GM12801 (cell line): Measurements from ENCODE around the gene GADD45A.

Experiments used
- TF ChIP-seq, protein P1 (sequence below): IDR thresholded peaks from one replicate; pipeline ENCODE4 v1.5.1; 2011; ENCODE audit warnings: control low read depth; ENCODE audit not compliant: insufficient read length; ENCODE audit errors: extremely low read depth

The GADD45A gene

DNA sequence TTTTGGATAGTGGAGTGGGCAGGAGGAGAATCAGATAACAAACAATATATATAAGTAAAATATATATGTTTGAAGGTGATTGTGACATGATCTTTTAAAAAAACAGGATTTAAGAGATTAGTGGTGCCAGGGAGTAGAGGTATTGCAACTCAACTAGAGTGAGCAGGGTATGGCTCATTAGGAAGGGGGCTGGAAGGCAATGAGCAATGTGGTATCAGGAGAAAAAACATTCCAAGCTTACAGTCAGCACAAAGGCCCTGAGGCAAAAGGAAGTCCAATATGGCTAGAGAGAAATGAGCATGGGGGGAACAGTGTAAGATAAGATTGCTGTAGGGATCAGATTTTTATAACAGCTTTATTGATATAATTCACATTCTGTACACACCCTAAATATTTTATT, 5.3 kb upstream of the GADD45A start:
- TF ChIP-seq, protein P1, sequence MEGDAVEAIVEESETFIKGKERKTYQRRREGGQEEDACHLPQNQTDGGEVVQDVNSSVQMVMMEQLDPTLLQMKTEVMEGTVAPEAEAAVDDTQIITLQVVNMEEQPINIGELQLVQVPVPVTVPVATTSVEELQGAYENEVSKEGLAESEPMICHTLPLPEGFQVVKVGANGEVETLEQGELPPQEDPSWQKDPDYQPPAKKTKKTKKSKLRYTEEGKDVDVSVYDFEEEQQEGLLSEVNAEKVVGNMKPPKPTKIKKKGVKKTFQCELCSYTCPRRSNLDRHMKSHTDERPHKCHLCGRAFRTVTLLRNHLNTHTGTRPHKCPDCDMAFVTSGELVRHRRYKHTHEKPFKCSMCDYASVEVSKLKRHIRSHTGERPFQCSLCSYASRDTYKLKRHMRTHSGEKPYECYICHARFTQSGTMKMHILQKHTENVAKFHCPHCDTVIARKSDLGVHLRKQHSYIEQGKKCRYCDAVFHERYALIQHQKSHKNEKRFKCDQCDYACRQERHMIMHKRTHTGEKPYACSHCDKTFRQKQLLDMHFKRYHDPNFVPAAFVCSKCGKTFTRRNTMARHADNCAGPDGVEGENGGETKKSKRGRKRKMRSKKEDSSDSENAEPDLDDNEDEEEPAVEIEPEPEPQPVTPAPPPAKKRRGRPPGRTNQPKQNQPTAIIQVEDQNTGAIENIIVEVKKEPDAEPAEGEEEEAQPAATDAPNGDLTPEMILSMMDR = no peak

- TF ChIP-seq, protein P1 = no peak
These were observed 4.5 kb upstream of the GADD45A start for GRCh38 chr1:67680486-67680885.

DNA sequence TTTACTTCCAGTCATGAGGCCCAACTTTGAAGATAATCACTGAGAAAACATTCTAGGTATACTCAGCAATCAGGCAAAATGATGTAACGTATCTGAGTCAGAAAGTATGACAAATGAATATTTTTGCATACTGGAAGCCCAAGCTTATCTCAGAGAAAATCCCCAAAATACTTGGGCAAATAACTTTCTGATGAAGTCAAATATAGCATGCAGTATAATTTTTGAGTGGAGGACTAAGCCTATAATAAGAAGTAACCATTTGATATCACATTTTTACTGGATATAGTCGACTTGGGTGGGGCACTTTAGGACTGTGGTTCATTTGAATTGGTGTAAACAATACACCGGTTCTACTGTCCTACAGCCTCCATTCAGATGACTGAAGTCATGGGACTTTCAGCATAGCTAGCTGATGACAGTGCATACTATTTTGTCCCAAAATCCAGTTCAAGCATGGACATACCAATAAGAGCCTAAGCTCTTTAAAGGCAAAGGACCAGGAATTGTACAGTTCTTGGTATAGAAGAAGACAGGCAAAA, 2.3 kb upstream of the GADD45A start:
- TF ChIP-seq, protein P1 = no peak

DNA sequence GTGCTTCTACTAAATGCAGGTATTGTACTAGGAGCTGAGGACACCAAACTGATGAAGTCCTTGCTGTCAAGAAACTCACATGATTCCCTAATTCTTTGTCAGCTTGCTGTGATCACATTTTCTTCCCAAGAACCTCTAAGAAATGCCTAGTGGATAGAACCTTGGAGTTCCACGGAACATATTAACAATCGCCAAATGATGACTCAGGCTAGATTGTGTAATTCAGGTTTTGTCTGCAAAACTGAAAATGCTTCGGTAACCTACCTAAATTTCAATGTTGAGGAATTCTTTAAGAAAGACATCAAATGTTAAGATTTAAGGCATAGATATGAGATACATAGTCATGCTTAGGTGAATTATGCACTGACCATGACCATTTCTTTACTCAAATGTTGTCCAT, 1.7 kb upstream of the GADD45A start:
- TF ChIP-seq, protein P1 = no peak

DNA sequence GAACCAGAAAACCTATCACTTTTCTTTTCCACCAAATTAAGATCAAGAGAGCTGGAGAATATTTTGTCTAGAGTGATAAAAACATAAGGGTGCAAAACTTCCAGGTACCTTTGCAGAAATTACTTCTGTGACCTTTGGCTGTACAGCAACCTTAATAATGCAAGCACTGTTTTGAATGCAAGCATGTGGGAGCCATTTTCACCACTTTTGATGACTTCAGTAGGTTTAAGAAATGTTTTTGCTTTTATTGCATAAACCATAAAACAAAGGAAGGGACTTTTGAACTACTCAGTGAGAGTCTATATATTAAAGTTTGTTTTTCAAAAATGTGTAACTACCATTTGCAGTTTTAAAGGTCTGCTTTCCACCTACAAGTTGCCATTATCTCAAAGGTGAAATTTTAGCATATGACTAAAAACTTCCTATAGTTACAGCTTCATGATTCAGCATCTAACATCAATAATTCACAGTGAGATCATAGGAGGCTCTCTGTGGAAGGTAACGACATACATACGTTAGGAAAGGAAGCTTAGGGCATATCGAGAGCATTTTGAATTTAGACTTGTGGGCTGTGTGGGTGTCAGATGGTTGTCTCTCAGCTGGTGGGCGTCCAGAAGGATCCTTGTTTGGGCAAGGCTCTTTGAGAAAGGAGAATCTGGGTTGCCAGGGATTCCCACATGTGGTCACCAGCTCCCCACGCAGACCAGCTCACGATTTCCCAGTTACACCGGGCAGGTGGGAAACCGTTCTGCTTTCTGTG, 1.1 kb upstream of the GADD45A start:
- TF ChIP-seq, protein P1 = no peak

DNA sequence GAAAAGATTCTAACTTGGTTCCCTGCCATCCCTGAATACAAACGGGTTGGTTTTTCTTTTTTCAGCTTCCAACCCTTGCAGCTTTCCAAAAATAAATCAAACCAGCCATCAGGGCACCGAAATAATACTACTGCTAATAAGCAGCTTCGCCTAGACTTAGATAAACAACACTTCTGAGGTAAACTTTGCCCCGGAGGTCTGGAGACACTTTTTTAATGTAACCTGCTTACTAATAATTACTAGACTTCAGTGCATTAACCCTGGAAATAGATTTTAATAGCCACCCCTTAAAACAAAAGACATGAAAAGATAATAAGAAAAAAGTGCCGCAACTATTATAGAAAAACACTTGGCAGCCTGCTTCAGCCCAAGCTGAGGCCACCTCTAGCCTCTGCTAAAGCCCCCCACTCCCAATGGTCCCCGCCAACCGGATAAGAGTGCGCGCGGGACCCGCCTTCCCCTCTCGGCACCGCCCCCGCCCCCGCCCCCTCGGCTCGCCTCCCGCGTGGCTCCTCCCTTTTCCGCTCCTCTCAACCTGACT, 405 bp upstream of the GADD45A start:
- TF ChIP-seq, protein P1 = no peak

DNA sequence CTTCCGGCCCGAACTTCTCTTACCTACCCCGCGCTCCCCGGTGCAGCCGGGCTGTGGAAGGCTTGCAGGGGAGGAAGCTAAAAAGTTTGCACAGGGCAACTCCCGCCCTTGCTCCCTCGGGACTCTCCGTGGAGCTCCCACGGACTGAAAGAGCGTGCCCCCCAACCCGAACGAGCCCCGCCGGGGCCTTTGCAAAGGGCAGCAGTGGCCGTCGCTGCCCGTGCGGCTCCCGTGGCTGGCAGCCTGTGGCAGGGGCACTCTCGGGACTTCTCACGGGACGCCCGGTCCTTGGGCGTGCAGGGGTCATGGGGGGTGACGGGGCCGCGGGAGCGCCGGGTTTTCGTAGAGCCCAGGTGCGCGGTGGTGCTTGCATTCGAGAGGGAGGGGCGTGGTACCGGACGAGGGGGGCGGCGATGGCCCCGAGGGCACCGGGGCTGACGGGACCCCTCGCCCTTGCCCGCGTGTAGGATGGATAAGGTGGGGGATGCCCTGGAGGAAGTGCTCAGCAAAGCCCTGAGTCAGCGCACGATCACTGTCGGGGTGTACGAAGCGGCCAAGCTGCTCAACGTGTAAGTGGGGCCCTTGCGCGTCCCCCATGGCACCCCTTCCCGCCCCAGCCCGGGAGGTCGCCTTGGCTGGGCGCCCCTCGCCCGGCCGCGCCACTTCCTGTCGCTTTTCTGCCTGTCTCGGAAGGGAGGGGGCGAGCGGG, 711 bp downstream of the GADD45A start:
- TF ChIP-seq, protein P1 = no peak
